HG02763 (cell line): ENCODE results near the gene RCBTB2.

Experiments
- ATAC-seq: cut with Tn5 transposase; IDR thresholded peaks from one replicate; pipeline ENCODE4 v1.9.1; 2021; ENCODE audit warnings: mild to moderate bottlenecking, moderate library complexity; ENCODE audit not compliant: unreplicated experiment

RCBTB2 gene

DNA sequence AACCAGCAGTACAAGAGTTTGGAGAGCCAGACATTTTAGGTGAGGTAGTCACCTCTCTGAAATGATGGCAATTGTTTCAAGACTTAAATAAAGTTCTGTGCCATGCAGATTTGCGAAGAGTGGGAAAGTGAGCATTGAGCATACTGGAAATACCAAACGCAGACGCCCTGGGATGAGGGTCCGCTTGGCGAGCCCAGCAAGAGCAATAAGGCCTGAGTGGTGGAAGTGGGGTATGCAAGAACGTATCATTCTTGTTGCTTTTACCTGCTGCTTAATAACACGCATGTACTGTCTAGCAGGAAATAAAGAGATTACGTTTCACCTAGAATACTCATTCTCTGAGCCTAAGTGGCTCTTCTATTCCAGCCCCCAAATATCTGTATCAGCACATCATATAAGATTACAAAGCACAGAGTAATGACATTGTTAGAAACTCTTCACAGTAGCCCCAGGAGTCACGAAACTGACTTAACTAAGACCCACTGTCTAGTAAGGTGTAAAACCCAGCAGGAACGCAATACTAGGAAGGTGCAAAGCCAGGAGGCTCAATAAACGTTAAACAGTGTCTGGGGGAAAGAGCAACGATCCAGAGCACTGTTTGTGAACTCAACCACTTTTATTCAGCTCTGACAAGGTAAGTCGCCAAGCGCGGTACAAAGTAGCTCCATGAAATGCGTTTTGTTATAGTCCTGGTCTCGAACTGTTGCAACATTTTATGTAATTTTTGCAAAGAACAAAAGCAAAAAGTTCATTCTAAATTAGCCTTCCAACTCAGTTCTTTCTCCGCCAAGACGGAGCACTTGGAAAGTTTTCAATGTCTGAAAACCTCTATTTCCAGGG lies 1.2 kb downstream of the RCBTB2 start:
- ATAC-seq = no peak

- no peak for ATAC-seq
Measured at GRCh38 chr13:48530833-48531232, 2.0 kb downstream of the RCBTB2 start.

DNA sequence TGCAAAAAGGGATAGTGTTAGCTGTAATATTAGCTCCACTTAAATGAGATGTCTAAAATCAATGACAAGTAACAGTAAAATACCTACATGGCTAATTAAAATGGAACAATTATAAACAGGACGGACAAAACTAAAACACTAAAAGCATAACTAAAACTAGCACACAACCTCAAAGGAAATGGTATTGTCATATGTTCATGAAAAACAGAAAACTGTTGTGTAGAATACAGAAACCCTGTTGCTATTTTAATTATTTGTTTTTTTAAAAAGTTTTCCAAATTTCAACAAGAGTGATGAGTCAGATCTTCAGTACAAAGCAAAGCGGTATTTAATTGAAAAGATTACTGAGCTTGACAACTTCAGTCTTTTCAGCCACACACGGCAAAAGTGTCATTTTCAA lies 4.2 kb downstream of the RCBTB2 start:
- ATAC-seq = no peak

- ATAC-seq = no peak
Measured at GRCh38 chr13:48527955-48528354, 4.9 kb downstream of the RCBTB2 start.

- no peak for ATAC-seq
Measured at GRCh38 chr13:48526286-48526685, 6.6 kb downstream of the RCBTB2 start.

DNA sequence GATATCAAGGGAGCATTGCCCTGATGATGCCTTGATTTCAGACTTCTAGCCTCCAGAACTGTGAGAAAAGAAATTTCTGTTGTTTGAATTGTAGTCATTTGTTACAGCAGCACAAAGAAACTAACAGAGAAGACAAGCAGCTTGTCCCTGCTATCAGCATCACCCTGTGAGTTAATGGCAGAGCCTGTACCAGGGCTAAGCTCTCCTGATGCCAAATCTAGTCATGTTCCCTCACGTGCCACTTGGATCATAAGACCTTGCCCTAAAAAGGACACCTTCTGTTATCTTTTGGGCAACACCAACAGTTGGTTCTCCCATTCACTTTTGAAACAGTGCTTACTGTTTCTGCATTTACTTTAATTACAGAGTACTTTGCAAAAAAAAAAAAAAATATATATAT lies 14.8 kb downstream of the RCBTB2 start:
- no peak for ATAC-seq

- no peak for ATAC-seq
Measured at GRCh38 chr13:48515732-48516131, 17.1 kb downstream of the RCBTB2 start.

DNA sequence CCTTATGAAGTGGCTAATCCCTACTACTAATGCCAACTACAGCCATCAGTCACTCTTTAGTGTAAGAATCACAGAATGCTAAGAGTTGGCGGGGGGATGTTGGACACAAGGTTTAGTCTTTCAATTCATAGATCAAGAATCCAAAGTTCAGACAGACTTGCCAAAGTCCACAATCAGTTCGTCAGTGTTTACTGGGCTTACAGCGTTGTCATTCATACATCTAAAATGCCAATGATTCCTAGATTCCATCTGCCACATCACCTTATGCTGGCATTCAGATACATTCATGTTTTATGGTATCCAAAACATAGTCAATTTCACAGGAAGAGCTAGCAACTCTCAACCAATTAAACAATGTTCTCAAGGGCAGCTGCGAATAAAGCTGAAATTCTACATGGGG lies 18.1 kb downstream of the RCBTB2 start:
- no peak for ATAC-seq

DNA sequence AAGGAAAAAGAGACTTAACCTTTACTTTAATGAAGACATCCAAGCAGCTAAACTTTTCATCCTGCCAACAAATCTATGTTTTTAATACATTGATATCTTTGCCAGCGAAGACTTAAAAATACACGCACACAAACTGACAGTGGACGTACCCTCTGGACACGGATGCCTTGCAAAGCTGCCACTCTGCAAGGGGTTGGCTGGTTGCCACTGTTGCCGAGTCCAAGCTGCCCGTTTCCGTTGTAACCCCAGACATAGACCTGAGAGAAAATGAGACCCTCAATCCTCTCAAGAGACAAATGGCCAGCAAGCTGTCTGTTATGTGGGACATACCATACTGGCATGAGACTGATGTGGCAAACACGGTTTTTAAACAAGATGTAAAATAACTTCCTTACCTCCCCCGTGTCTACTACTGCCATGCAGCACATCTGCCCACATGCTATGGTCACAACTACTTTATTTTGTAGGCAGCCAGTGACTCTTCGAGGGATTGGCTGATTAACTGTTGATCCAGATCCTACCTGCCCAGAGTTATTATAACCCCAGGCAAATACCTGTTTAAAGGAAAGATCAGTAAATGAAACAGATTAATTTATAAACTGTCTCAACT lies 21.2 kb downstream of the RCBTB2 start:
- no peak for ATAC-seq

DNA sequence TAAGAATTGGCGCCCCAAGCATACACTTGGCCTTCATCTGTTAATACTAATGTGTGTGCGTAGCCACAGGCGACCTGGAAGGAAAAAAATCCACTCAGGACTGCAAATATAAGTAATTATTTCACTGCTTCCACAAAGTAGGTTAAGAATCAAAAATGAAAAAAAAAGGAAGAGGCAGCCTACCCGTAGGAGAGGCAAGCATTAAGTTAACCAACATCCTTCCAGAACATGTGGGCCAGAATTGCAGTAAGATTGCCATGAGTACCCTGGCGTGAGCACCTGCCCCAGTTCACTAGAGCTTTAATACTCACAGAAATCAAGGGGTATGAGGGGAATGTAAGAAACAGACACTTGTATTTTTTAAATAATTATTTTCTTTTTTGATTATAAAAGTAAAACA lies 22.2 kb downstream of the RCBTB2 start:
- no peak for ATAC-seq

DNA sequence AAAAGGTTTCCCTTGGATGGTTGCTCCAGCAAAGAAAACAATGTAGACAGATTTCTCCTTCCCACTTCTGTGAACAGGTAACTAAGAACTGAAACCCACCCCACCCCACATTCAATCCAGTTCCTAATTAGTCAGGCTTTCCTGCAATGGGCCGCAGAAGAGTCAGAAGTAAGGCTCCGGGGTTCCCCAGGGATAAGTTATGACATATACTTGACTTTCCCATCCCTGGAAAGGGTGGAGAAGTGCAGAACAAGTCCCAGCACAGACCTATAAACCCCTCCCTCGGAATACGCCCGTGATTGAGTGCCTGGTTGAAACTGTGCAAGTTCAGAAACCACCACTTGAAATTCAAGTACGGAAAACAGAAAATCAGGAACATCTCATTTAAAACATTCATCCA lies 24.9 kb downstream of the RCBTB2 start:
- ATAC-seq = no peak

GRCh38 chr13:48507021-48507420 lies 25.9 kb downstream of the RCBTB2 start:
- ATAC-seq = no peak

DNA sequence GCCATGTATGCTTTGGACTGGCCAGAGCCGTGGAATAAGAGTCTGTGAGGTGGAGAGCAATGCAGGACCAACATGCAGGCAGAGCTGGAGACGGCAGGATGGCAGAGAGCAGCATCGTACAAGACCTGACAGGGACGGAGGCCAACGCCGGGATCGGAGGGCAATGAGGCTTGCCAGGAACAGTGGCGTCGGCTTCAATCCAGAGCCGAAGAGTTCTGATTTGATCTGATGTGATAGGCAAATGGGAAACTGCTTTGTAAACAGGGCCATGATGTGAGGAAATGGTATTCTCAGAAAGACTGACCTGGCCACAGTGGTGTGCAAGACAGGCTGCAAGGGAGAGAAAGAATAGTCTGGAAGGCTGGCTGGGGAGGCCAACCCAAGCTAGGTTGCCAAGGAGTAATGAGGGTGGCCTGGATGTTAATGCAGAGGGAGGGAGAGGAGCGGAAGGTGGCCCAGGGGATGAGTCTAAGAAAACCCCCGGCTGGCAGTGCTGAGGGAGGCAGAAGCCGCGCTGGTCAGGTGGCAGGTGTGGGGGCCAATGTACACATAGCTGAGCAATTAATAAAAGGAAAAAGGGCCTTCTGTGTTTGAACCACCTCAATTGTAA lies 26.7 kb downstream of the RCBTB2 start:
- ATAC-seq = peak; percentile 19

- ATAC-seq = peak; percentile 73
Measured at GRCh38 chr13:48505597-48506091, 27.2 kb downstream of the RCBTB2 start.

DNA sequence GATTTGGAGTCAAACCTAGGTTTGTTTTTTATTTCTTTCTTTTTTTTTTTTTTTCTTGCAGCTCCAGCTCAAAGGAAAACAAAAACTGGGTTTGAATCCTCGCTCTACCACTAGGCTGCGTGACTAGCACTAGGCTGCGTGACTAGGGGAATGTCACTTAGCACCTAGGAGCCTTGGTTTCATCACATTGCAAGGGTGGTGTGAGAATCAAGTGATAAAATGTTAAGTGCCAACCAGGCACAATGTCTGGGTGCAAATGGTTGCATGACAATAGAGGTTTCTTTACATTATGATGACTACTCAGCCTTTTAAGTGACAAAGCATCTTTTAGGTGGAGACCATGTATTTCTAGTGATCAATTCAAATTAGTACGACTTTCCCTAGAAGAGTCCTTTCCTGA lies 27.9 kb downstream of the RCBTB2 start:
- ATAC-seq = no peak

- no peak for ATAC-seq
Measured at GRCh38 chr13:48504606-48505005, 28.3 kb downstream of the RCBTB2 start.

DNA sequence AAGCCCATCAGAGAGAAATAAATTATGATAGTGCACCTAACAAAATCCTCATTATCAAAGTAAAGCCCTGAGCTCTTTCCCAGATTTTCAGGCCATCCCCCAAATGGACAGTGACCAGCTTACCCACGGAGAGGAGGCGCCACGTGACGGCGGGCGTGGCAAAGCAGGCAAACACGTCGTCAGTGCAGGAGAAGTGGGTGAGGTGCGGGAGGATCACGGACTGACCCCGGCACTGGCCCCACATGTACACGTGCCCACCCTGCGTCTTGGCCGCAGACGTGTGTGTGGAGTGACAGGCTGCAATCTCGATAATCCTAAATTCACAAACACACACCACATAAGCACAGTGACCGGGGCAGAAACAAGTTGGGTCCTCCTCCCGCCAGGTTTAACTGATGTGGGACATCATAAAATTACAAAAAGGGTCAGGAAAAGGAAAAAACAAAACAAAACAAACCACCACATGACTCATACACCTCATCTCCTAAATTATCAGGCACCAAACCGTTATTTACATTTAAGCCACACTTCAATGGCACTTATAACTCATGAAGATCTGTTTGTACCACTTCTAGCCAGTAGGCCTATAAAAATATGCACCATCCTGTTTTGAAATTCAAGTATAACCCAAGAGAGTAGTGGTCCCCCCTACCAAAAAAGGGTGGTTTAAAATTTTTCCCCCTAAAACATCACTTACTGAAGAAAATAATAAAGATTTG lies 30.1 kb downstream of the RCBTB2 start:
- no peak for ATAC-seq

DNA sequence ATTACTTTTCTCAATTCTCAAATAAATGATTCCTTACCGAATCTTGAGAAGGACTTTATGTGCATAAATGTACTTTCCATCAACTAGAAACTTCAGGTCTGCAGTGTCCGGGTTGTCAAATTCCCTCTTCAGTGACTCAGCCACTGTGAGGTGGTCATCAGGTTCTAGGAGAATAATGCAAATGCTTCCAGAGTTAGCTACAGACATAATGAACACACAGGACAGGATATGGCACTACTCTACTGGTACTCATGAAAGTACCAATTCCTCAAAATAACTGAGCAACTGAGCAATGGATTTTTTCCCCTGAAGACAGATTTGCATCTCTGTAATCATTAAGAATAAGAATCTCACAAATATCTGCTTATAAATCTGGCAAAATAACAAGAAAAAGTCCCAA lies 31.2 kb downstream of the RCBTB2 start:
- ATAC-seq = no peak

DNA sequence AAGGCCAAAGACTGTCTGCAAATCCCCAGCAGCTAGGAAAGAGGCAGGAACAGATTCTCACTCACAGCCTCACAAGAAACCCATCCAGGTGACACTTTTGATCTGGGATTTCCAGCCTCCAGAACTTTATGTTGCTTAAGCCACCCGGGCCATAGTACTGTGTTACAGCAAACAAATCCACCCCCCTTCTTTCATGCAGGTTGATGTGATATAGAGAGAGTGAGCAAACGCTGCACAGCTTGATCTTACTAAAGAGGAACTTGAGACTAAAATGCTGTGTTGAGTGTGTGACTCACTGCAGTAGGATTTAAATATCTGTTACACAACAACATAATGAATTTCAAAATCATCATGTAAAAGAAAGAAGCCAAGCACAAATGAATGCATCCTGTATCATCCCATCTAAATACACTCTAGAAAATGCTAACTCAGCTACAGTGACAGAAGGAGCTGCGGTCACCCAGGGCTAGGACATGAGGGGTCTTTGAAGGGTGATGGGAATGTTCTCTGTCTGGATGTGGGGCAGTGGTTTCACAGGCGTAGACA lies 32.2 kb downstream of the RCBTB2 start:
- no peak for ATAC-seq

GRCh38 chr13:48497669-48498068 lies 35.2 kb downstream of the RCBTB2 start:
- ATAC-seq = no peak
